Stimulated activated CD4-positive, alpha-beta T cell treated with anti-CD3 and anti-CD28 coated beads, Interleukin-2, amount 100 ng/mL, for 24 hours (primary cell): Measurements from ENCODE around the gene CALU.
A peak's percentile ranks its signal among the peaks of the same experiment; 100 is the strongest.

Source experiments
- DNase-seq, 2 donors: peaks; one replicate each; pipeline ENCODE4 v3.0.0-alpha.2; 2020

The CALU gene

GRCh38 chr7:128752251-128752650, 13.1 kb downstream of the CALU start:
- no peak for DNase-seq

DNA sequence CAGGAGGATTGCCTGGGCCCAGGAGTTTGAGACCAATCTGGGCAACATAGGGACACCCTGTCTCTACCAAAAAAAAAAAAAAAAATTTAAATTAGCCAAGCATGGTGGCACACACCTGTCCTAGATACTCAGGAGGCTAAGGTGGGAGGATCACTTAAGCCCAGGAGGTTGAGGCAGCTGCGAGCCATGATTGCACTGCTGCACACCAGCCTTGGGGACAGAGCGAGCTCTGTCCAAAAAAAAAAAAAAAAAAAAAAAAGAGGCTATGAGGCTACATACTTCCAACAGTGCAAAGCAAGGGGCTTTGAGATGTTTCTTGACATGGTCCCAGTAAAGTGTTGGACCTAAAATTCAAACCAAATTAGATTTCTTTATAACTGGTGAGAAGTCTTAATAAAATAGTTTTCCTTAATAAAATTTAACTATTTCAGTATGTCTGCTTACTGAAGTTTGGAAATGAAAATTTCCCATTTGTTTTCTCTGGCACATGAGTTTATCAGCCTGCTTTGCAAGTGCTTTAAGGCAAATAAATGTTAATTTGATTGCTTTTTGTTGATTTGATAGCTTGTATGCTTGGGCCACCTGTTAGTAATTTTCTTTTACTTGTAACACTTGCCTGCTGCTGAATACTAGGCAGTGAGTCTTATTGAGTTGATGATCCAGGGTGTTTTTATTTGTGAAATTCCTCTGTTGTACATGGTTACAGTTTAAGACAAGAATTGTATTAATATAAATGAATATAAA, 16.1 kb downstream of the CALU start:
- DNase-seq = no peak

DNA sequence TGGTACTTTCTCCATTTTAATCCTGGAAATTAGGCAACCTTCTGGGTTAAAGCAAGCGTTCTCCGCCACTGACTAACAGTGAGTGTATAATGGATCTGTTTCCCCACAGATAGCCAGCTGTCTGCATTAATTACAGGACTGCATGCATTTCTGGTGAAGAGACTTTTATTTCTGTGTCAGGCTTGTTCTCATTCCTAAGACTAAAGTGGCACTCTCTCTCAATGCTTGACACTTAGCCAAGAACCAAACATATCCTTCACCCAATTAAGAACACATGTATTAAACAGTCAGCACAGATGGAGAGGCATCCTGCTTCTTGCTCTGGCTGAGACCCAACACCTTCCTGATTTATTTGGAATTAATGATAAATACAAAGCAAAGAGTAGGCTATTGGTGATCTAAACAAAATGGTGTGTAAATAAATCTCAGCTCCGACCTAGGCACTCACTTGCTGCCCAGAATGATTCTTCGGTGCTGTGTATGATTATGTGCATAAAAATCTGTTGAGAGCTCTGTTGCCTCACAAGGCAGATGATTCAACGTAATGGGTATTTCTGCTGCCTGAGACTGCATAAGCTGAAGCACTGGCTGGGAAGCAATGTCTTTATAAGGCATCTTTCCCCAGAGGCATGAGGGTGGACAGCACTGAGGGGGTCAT, 16.8 kb downstream of the CALU start:
- DNase-seq = no peak

- DNase-seq = no peak
Measured at GRCh38 chr7:128757203-128757602, 18.0 kb downstream of the CALU start.

- DNase-seq = no peak
Measured at GRCh38 chr7:128758553-128758952, 19.4 kb downstream of the CALU start.

GRCh38 chr7:128759242-128759641, 20.1 kb downstream of the CALU start:
- no peak for DNase-seq

DNA sequence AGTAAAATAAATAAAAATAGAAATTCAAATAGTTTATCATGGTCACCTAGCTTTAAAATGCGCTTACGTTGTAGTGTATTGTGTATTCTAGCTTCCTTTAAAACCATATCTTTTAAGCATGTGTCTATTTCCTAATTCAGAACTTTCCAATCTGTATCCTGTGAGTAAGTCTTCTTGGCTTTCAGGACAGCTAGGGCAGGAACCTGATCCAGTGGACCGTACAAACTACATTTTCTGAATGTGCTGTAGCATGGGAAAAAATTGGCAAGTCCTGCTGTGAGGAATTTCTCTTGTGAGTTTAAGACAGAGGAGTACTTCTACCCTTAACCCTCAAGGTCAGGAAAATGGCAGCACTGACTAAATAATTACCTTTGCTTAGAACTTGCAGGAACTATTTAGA, 24.4 kb downstream of the CALU start:
- DNase-seq = no peak

DNA sequence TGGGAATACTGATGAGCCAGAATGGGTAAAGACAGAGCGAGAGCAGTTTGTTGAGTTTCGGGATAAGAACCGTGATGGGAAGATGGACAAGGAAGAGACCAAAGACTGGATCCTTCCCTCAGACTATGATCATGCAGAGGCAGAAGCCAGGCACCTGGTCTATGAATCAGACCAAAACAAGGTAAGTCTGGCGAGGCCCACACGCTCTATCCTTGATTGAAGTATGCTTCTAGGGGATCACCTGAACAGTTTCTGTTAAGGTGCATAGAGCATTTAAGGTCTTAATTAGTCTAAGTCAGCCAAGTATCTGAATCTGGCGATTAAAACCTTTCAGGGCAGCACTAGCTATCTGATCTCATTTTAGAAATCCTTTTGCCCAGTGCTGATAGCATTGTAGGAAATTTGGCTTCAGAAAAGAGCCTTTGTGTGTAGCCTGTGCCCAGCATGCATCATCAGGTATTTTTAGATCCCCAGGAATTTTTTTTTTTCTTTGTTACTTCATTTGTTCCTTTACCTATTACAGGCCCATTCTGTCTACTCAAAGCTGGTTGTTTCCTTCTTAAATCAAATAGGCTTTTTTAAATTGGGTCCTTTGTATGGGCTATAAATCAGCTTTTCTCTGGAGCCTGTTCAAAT, 28.4 kb downstream of the CALU start:
- no peak for DNase-seq

DNA sequence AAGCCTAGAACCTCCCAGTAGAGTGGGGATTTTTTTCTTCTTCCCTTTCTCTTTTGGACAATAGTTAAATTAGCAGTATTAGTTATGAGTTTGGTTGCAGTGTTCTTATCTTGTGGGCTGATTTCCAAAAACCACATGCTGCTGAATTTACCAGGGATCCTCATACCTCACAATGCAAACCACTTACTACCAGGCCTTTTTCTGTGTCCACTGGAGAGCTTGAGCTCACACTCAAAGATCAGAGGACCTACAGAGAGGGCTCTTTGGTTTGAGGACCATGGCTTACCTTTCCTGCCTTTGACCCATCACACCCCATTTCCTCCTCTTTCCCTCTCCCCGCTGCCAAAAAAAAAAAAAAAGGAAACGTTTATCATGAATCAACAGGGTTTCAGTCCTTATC, 31.1 kb downstream of the CALU start:
- DNase-seq = no peak

DNA sequence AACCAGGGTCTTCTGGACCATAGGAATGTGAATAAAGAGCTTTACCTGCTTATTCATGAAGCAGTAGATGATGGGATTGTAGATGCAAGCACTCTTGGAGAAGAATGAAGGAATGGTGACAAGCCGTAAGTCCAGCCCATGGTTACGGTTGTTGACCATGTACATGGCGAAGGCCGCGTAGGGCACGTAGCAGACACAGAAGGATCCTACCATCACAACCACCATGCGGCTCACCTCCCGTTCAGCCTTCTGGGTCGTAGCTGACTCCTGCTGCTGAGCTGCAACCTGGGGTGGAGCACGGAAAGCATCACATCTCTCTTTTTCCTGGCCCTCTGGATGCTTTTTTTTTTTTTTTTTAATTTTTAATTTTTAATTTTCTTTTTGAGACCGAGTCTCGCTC, 34.4 kb downstream of the CALU start:
- DNase-seq = no peak

GRCh38 chr7:128774029-128774689, 35.0 kb downstream of the CALU start:
- no peak for DNase-seq

- no peak for DNase-seq
Measured at GRCh38 chr7:128774921-128775320, 35.8 kb downstream of the CALU start.

- no peak for DNase-seq
Measured at GRCh38 chr7:128775744-128776474, 36.8 kb downstream of the CALU start, which contains the start of gene OPN1SW. OPN1SW (minus strand) TSS chr7:128775794; CDS start chr7:128775781, 13 bp downstream.

GRCh38 chr7:128777156-128778123, 38.3 kb downstream of the CALU start:
- DNase-seq = no peak

- no peak for DNase-seq
Measured at GRCh38 chr7:128778946-128779345, 39.8 kb downstream of the CALU start.

DNA sequence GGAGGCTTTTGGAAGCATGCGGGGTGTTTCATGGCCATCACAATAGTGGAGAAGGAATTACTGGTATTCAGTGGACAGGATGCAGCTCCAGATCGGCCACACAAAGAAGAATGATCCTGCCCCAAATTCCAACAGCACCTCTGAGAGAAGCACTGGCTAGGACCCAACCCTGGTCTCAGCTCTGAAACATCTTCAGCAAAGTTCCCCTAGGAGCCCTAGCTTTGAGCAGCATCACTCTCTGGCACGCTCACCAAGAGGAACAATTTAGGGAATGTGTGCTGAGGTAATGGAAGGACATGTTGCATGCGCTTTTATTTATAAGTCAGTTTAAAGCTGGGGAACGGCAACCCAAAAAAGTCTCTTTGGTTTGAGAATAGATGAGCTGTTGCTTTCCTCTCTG, 42.0 kb downstream of the CALU start:
- no peak for DNase-seq

GRCh38 chr7:128781851-128782250, 42.7 kb downstream of the CALU start:
- no peak for DNase-seq

GRCh38 chr7:128783143-128783861, 44.1 kb downstream of the CALU start:
- DNase-seq = peak in 1 of 2 donors; percentile 32

- DNase-seq = no peak
Measured at GRCh38 chr7:128785738-128786137, 46.6 kb downstream of the CALU start.

DNA sequence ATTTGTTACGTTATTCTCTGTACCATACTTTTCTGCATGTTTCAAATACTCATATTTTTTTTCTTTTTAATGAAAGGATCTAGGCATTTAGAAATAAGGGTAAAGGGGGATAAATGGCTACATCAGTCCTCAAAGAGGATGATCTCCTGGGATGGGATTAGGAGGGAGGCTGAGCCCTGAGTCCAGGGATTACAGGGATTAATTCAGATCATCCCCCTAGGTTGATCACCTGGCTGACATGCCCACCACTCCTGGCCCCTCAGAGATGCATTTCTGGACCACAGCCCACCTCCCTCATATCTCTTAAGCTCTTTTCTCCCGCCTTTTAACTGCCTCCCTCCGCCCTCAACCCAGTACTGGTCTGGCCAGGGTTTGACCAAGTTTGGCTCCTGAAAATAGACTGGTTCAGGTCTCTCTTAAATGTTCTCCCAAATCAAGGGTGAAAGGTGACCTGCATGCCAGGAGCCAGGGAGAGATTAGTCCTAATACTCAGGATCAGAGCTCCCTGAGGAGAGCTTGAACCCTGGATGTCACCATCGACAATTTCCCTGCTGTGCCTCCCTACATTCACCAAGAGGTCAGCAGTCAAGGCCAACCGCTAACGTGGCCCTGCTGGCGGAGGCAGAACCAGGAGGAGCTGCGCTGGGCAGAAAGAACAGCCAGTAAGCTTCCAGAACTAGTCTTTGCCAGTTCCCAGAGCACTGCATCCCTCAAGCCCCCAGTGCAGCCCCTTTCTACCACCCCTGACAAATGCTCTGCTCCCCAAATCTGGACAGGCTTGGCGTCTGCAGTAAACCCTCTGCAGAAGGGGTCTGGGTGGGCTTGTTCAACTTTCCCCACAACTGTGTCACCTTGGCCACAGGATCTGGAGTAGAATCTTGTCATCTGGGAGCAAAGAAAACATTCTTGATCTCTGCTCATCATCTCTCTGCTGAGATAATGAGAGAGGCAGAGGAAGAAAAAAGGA, 49.6 kb downstream of the CALU start:
- DNase-seq = no peak
